H1 (cell line): ENCODE results near the gene RNF13. TPM values are rescaled to one million over a fixed set of nuclear protein-coding genes. Genes with fewer than 3 reads are reported as not detected.

Experiments used
- CTCF ChIA-PET: fragments of 300-600 bp; sonication (Branson Sonifier 250); formaldehyde crosslinking; loops from one replicate; lab custom pipeline; 2021; ENCODE audit not compliant: partially characterized antibody; lab: Charles Lee
- POLR2A ChIA-PET: fragments of 300-600 bp; sonication (Branson Sonifier 250); formaldehyde crosslinking; loops from one replicate; lab custom pipeline; 2021; ENCODE audit warnings: inconsistent platforms; ENCODE audit not compliant: partially characterized antibody; lab: Charles Lee
- DNase-seq, 2 experiments: peaks; one replicate each; pipeline versions ENCODE4 v3.0.0 to v3.0.0-alpha.2; 2010 to 2022; ENCODE audit warnings: low spot score in 2 of 2, low read depth in 1 of 2, mixed read lengths in 1 of 2
- FAIRE-seq: peaks from 2 replicates; lab custom pipeline; 2011; peaks lifted over from hg19 to GRCh38; lab: Jason Lieb, UNC
- H2AFZ ChIP-seq: 2 replicates; pipeline ENCODE4 v1.8.1; 2012; ENCODE audit warnings: low read length, inconsistent platforms
- H2AK5ac ChIP-seq: 2 replicates; pipeline ENCODE4 v1.6.1; 2013; ENCODE audit warnings: low read depth, low read length
- H2BK120ac ChIP-seq: replicated peaks from 2 replicates; pipeline ENCODE3; 2013; ENCODE audit warnings: low read depth, low read length, inconsistent platforms
- H2BK12ac ChIP-seq: 2 replicates; pipeline ENCODE4 v1.6.1; 2013; ENCODE audit warnings: low read depth, low read length
- H2BK15ac ChIP-seq: 2 replicates; pipeline ENCODE4 v1.6.1; 2013; ENCODE audit warnings: low read length
- H2BK20ac ChIP-seq: 2 replicates; pipeline ENCODE4 v1.6.1; 2013; ENCODE audit warnings: low read length
- H2BK5ac ChIP-seq: 2 replicates; pipeline ENCODE4 v1.6.1; 2013; ENCODE audit warnings: low read depth, low read length
- H3K14ac ChIP-seq: 2 replicates; pipeline ENCODE4 v1.6.1; 2013; ENCODE audit warnings: inconsistent platforms; ENCODE audit not compliant: insufficient read length
- H3K18ac ChIP-seq: 2 replicates; pipeline ENCODE4 v1.6.1; 2013; ENCODE audit warnings: low read length; ENCODE audit errors: extremely low read depth
- H3K23ac ChIP-seq: 2 replicates; pipeline ENCODE4 v1.6.1; 2013; ENCODE audit warnings: inconsistent platforms; ENCODE audit not compliant: insufficient read length
- H3K23me2 ChIP-seq: 2 replicates; pipeline ENCODE4 v1.6.1; 2013; ENCODE audit warnings: low read depth, low read length
- H3K27ac ChIP-seq: 2 replicates; pipeline ENCODE4 v1.6.1; 2011; ENCODE audit warnings: low read depth, low read length, inconsistent platforms
- H3K27me3 ChIP-seq, 4 experiments: replicated peaks in 1 of 4; 1 replicate in 1 of 4; 2 replicates in 3 of 4; pipeline versions ENCODE4 v1.6.1 to v1.8.1; 2011 to 2013; ENCODE audit warnings: low read length in 3 of 4, mild to moderate bottlenecking in 3 of 4, inconsistent platforms in 2 of 4, mixed read lengths in 2 of 4, moderate library complexity in 1 of 4; ENCODE audit not compliant: control insufficient read depth in 3 of 4, insufficient read depth in 3 of 4; ENCODE audit errors: extremely low read depth in 1 of 4
- H3K36me3 ChIP-seq, 4 experiments: 2 replicates each; pipeline versions ENCODE4 v1.6.1 to v1.8.1; 2011 to 2013; ENCODE audit warnings: mild to moderate bottlenecking in 4 of 4, low read length in 3 of 4, moderate library complexity in 2 of 4, control low read depth in 1 of 4, inconsistent platforms in 1 of 4; ENCODE audit not compliant: insufficient read depth in 4 of 4, control insufficient read depth in 2 of 4
- H3K4ac ChIP-seq: replicated peaks from 2 replicates; pipeline ENCODE3; 2013; ENCODE audit warnings: low read length, low read depth, mixed read lengths, inconsistent platforms; ENCODE audit not compliant: insufficient read length
- H3K4me1 ChIP-seq, 4 experiments: replicated peaks in 1 of 4; 1 replicate in 1 of 4; 2 replicates in 3 of 4; pipeline versions ENCODE4 v1.6.1 to v1.8.1; 2011 to 2013; ENCODE audit warnings: low read length in 3 of 4, inconsistent platforms in 2 of 4, mixed read lengths in 1 of 4; ENCODE audit not compliant: insufficient read depth in 4 of 4, control insufficient read depth in 3 of 4
- H3K4me2 ChIP-seq, 2 experiments: 2 replicates each; pipeline versions ENCODE4 v1.6.1 to v1.8.1; 2011 to 2013; ENCODE audit warnings: low read depth in 2 of 2, low read length in 2 of 2, control low read depth in 1 of 2, inconsistent platforms in 1 of 2, mild to moderate bottlenecking in 1 of 2; ENCODE audit not compliant: insufficient read depth in 1 of 2
- H3K4me3 ChIP-seq, 4 experiments: fragments of 200-600, 300-600 bp in 1 of 4; sonication (generic), shearing (Covaris generic), sonication (Bioruptor Twin) in 1 of 4; 2 replicates each; pipeline versions ENCODE4 v1.5.1 to v1.8.1; 2011 to 2016; ENCODE audit warnings: low read length in 4 of 4, low read depth in 3 of 4, control low read depth in 2 of 4, inconsistent platforms in 2 of 4, mild to moderate bottlenecking in 2 of 4, mixed read lengths in 1 of 4, moderate library complexity in 1 of 4; ENCODE audit not compliant: insufficient read depth in 2 of 4; ENCODE audit errors: extremely low read depth in 1 of 4
- H3K56ac ChIP-seq: replicated peaks from 2 replicates; pipeline ENCODE3; 2013; ENCODE audit warnings: low read depth, mild to moderate bottlenecking, mixed read lengths, low read length, inconsistent platforms; ENCODE audit not compliant: insufficient read length
- H3K79me1 ChIP-seq: 2 replicates; pipeline ENCODE4 v1.6.1; 2013; ENCODE audit warnings: low read depth, low read length, control low read depth
- H3K79me2 ChIP-seq, 2 experiments: 2 replicates each; pipeline versions ENCODE4 v1.6.1 to v1.8.1; 2012 to 2013; ENCODE audit warnings: low read length in 2 of 2, mild to moderate bottlenecking in 2 of 2, inconsistent platforms in 1 of 2; ENCODE audit not compliant: insufficient read depth in 2 of 2, control insufficient read depth in 1 of 2
- H3K9ac ChIP-seq, 4 experiments: replicated peaks in 1 of 4; 1 replicate in 1 of 4; 2 replicates in 3 of 4; pipeline versions ENCODE4 v1.6.1 to v1.8.1; 2011 to 2013; ENCODE audit warnings: low read depth in 3 of 4, low read length in 3 of 4, control low read depth in 2 of 4, mild to moderate bottlenecking in 2 of 4, moderate library complexity in 2 of 4, inconsistent platforms in 1 of 4; ENCODE audit errors: extremely low read depth in 1 of 4
- H3K9me3 ChIP-seq, 2 experiments: 2 replicates each; pipeline versions ENCODE4 v1.6.1 to v1.8.1; 2012 to 2013; ENCODE audit warnings: mild to moderate bottlenecking in 2 of 2, moderate library complexity in 2 of 2, control low read depth in 1 of 2, inconsistent platforms in 1 of 2, low read depth in 1 of 2, low read length in 1 of 2, mixed read lengths in 1 of 2; ENCODE audit not compliant: insufficient read depth in 2 of 2
- H4K20me1 ChIP-seq, 2 experiments: replicated peaks in 1 of 2; 2 replicates each; pipeline versions ENCODE3 to v1.8.1; 2011 to 2013; ENCODE audit warnings: inconsistent platforms in 2 of 2, low read length in 2 of 2, mild to moderate bottlenecking in 1 of 2; ENCODE audit not compliant: insufficient read depth in 2 of 2, control insufficient read depth in 1 of 2
- H4K5ac ChIP-seq: 2 replicates; pipeline ENCODE4 v1.6.1; 2013; ENCODE audit warnings: low read length, low read depth, mixed read lengths, inconsistent platforms; ENCODE audit not compliant: insufficient read length
- H4K8ac ChIP-seq: 2 replicates; pipeline ENCODE4 v1.8.0; 2013; ENCODE audit warnings: mild to moderate bottlenecking, moderate library complexity, low read length, inconsistent platforms; ENCODE audit not compliant: insufficient read depth; ENCODE audit errors: extremely low read depth
- H4K91ac ChIP-seq: replicated peaks from 2 replicates; pipeline ENCODE3; 2013; ENCODE audit warnings: low read length, mixed read lengths, inconsistent platforms; ENCODE audit not compliant: insufficient read length
- BCL11A ChIP-seq, 2 experiments: IDR thresholded peaks; one replicate each; pipeline ENCODE4 v1.6.1; 2011; ENCODE audit warnings: low read depth in 2 of 2, low read length in 2 of 2, mild to moderate bottlenecking in 2 of 2
- CBX8 ChIP-seq: fragments of 300-800, 300-1000 bp; sonication (generic); IDR thresholded peaks from 2 replicates; pipeline ENCODE4 v1.7.1; 2016; ENCODE audit warnings: low read depth, low read length, borderline replicate concordance
- CEBPB ChIP-seq: IDR thresholded peaks from 2 replicates; pipeline ENCODE4 v1.6.1; 2012; ENCODE audit warnings: low read depth, low read length
- CHD1 ChIP-seq: IDR thresholded peaks from 2 replicates; pipeline ENCODE4 v1.6.1; 2012; ENCODE audit warnings: low read depth, low read length, improper control_type of control experiment
- EGR1 ChIP-seq: IDR thresholded peaks from 2 replicates; pipeline ENCODE4 v1.6.1; 2011; ENCODE audit warnings: low read depth, low read length, borderline replicate concordance
- GABPA ChIP-seq: IDR thresholded peaks from 2 replicates; pipeline ENCODE4 v1.6.1; 2011; ENCODE audit warnings: mild to moderate bottlenecking, low read length, moderate library complexity, borderline replicate concordance; ENCODE audit not compliant: insufficient read depth
- HDAC6 ChIP-seq: IDR thresholded peaks from one replicate; pipeline ENCODE4 v1.7.1; 2012; ENCODE audit warnings: low read depth, mild to moderate bottlenecking, inconsistent platforms, low read length, moderate library complexity
- JUND ChIP-seq: IDR thresholded peaks from 2 replicates; pipeline ENCODE4 v1.6.1; 2011; ENCODE audit warnings: mild to moderate bottlenecking, improper control_type of control experiment, low read length
- KDM1A ChIP-seq: fragments of 200-600, 300-600 bp; sonication (generic); IDR thresholded peaks from 2 replicates; pipeline ENCODE4 v1.7.1; 2016; ENCODE audit warnings: mild to moderate bottlenecking, low read length, borderline replicate concordance
- MAX ChIP-seq: IDR thresholded peaks from 2 replicates; pipeline ENCODE4 v1.6.1; 2012; ENCODE audit warnings: inconsistent platforms
- POLR2A ChIP-seq, 2 experiments: IDR thresholded peaks; 1 replicate in 1 of 2; 2 replicates in 1 of 2; pipeline ENCODE4 v1.6.1; 2011; ENCODE audit warnings: low read depth in 2 of 2, low read length in 2 of 2, mild to moderate bottlenecking in 2 of 2; ENCODE audit errors: control extremely low read depth in 1 of 2
- POLR2AphosphoS5 ChIP-seq: IDR thresholded peaks from 2 replicates; pipeline ENCODE4 v1.6.1; 2011; ENCODE audit warnings: low read depth, low read length
- RFX5 ChIP-seq: IDR thresholded peaks from 2 replicates; pipeline ENCODE4 v1.6.1; 2011; ENCODE audit warnings: low read depth, low read length, improper control_type of control experiment, borderline replicate concordance
- SUZ12 ChIP-seq: fragments of 200-600 bp; sonication (generic); IDR thresholded peaks from 2 replicates; pipeline ENCODE4 v1.6.1; 2012; ENCODE audit warnings: mild to moderate bottlenecking, inconsistent platforms, low read length, moderate library complexity, mixed read lengths
- WGBS, 2 experiments: shearing (Covaris generic) in 1 of 2; methylation state at CpG; one replicate each; pipeline versions ENCODE4 v1.1.6 to v1.1.7; 2013 to 2015; ENCODE audit warnings: low lambda C conversion rate in 2 of 2, mixed read lengths in 2 of 2, inconsistent platforms in 1 of 2, low coverage in 1 of 2, missing lambda C conversion rate in 1 of 2; ENCODE audit not compliant: insufficient replicate concordance in 2 of 2, insufficient coverage in 1 of 2, insufficient read length in 1 of 2; ENCODE audit errors: extremely low coverage in 1 of 2, missing lambda C conversion rate in 1 of 2; 5-methylcytosine and 5-hydroxymethylcytosine counted together
- polyA plus RNA-seq, 7 experiments: library from polyadenylated mRNA; depleted of rRNA in 3 of 7; stranded (reverse) in 5 of 7; unstranded in 2 of 7; fragments of >200 nt in 5 of 7; fragments of 200-250 nt in 2 of 7; gene quantifications; 1 replicate in 5 of 7; 2 replicates in 1 of 7; 4 replicates in 1 of 7; pipeline versions ENCODE4 v1.2.1 to v1.2.3, GENCODE V29; 2011 to 2013; ENCODE audit warnings: missing spikeins in 2 of 7, mixed read lengths in 2 of 7
- total RNA-seq: library from RNA; stranded (reverse); fragmentation: NEBNext Ultra II Directional; extraction: Animal tissue kit (Norgen Biotek cat#: 25700); gene quantifications from 2 replicates; pipeline ENCODE4 v1.2.1, GENCODE V29; 2021

RNF13 gene
- total and polyA plus RNA-seq, 2 of the 8 experiments (the other 6 are each of a cell fraction or from before 2014, with no cell fraction given) = 19.4 to 35.4 TPM

DNA sequence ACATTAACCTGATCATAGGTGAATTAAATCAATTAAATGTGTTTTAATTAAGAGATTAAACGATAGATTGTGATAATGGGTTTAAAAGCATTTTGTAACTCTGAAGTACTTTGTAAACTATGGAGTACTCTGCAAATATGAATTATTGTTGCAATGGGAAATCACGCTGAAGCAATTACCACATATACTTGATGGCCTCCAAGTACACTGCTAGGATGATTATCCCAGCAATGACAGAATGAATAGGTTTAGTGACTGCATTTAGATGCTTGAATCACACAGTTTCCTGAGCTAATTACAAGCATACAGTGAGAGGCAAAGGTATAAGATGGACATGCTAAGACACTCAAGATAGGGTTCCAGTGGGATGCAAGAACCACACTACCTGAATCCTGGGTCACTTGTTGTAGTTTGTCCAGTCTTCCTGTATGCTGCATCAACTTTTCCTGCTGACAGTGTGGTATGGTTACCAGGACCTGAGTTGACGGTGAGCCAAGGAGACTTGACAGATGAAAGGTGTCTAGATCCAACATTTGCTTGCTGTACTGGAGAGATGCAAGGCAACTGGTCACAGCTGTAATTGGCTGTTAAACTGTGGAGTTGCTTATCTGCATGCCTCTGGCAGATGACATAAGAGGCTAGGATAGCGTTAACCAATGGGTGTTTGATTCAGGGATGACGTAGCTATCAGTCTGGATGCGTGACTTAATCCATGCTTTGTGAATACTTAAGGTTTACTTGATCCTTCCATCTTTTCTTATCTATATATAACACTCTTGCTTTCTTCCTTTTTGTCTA is 38.0 kb downstream of the RNF13 start:
- no peak overlapping the region for H2BK12ac ChIP-seq
- POLR2A ChIA-PET = no interaction called here
- no peak overlapping the region for H2BK5ac ChIP-seq
- TF ChIP-seq CBX8 = no peak
- TF ChIP-seq BCL11A (IDR thresholded peaks at IDR 0.05; ENCODE audit: low read depth in 2 of 2, low read length in 2 of 2) = no peak
- no peak for TF ChIP-seq MAX
- TF ChIP-seq KDM1A = no peak
- no peak for TF ChIP-seq CEBPB
- no peak for TF ChIP-seq HDAC6
- no peak for TF ChIP-seq CHD1
- no peak for TF ChIP-seq SUZ12
- no peak for TF ChIP-seq RFX5
- TF ChIP-seq EGR1 = no peak
- no peak for TF ChIP-seq JUND
- no peak for TF ChIP-seq POLR2A (IDR thresholded peaks at IDR 0.05; ENCODE audit: control extremely low read depth in 1 of 2, low read depth in 2 of 2, low read length in 2 of 2)
- TF ChIP-seq POLR2AphosphoS5 = no peak
- no peak for TF ChIP-seq GABPA

More for the DNA sequence above, 38.0 kb downstream of the RNF13 start:
- Histone ChIP-seq H3K56ac (no peak overlapping the region), H4K91ac (no peak overlapping the region), H2BK15ac (no peak overlapping the region), H3K4me2 (no peak overlapping the region), H3K4me3 (no peak overlapping the region), H3K9me3 (no peaks in the 10 kb centered on the region), H3K14ac (no peak overlapping the region), H4K8ac (no peak overlapping the region), H3K9ac (no peak overlapping the region), H3K79me2 (peaks cover 0 to 25% of the 10 kb centered on the region in 2 experiments; a peak in 2 of 4 replicates), H2AFZ (no peak overlapping the region), H2BK120ac (no peak overlapping the region), H4K5ac (no peak overlapping the region), H3K23me2 (no peaks in the 10 kb centered on the region), H3K23ac (no peak overlapping the region), H3K4me1 (no peaks in the 10 kb centered on the region; a peak in 1 of 7 replicates), H3K36me3 (peaks cover 0 to 12% (median 0%) of the 10 kb centered on the region in 4 experiments; a peak in 3 of 8 replicates), H3K27ac (no peak overlapping the region), H4K20me1 (peaks cover 3 to 5% of the 10 kb centered on the region in 2 experiments), H3K18ac (no peak overlapping the region), H2BK20ac (no peak overlapping the region), H3K79me1 (no peaks in the 10 kb centered on the region), H2AK5ac (no peak overlapping the region), H3K27me3 (no peaks in the 10 kb centered on the region), H3K4ac (no peak overlapping the region)
- WGBS, 2 experiments = 89 to 100% methylated on average over 1 to 6 of the region's 6 CpGs
- no peak for DNase-seq
- CTCF ChIA-PET = interaction anchor here (2.3 kb wide), 1 partner anchor 43 kb away, joined by 7 read pairs; no protein-coding TSS in a partner anchor
- FAIRE-seq = no peak
